Lower leg skin (tissue), 3 donors: ENCODE measurements around the gene TPRG1L.

ENCODE experiments used
- CTCF ChIP-seq, 3 donors: fragments of 450-650 bp; IDR thresholded peaks; one replicate each; pipeline ENCODE4 v1.5.1; 2016; ENCODE audit warnings: antibody characterized with exemption in 3 of 3, mild to moderate bottlenecking in 3 of 3, moderate library complexity in 2 of 3
- POLR2A ChIP-seq, 2 donors: fragments of 450-650 bp; IDR thresholded peaks; one replicate each; pipeline ENCODE4 v1.6.1; 2016 to 2017; ENCODE audit warnings: antibody characterized with exemption in 2 of 2, mild to moderate bottlenecking in 1 of 2, moderate library complexity in 1 of 2

- TF ChIP-seq CTCF (IDR thresholded peaks at IDR 0.05) (no peak), POLR2A (IDR thresholded peaks at IDR 0.05) (no peak)
Measured at GRCh38 chr1:3632716-3633343, 8.0 kb downstream of the TPRG1L start.
